Testis (tissue), 3 donors: ENCODE measurements around the gene APPBP2. TPM values are rescaled to one million over a fixed set of nuclear protein-coding genes. Genes with fewer than 3 reads are reported as not detected.
A peak's percentile ranks its signal among the peaks of the same experiment; 100 is the strongest.

Experiments
- DNase-seq: peaks from one replicate; pipeline ENCODE4 v3.0.0-alpha.2; 2019
- H3K27ac ChIP-seq, 2 donors: fragments of 200-600 bp; sonication (generic); one replicate each; pipeline ENCODE4 v1.5.1; 2019
- H3K27me3 ChIP-seq: fragments of 200-600 bp; sonication (generic); one replicate; pipeline ENCODE4 v1.5.1; 2019
- H3K36me3 ChIP-seq: fragments of 200-600 bp; sonication (generic); one replicate; pipeline ENCODE4 v1.5.1; 2017; ENCODE audit warnings: low read depth; ENCODE audit errors: missing control alignments
- H3K4me1 ChIP-seq: fragments of 200-600 bp; sonication (generic); one replicate; pipeline ENCODE4 v1.5.1; 2019
- H3K4me3 ChIP-seq, 2 donors: fragments of 200-600 bp; sonication (generic); one replicate each; pipeline ENCODE4 v1.5.1; 2017 to 2019
- H3K9me3 ChIP-seq: fragments of 200-600 bp; sonication (generic); one replicate; pipeline ENCODE4 v1.5.1; 2017
- CTCF ChIP-seq, 3 experiments: fragments of 450-650 bp in 2 of 3; fragments of 200-600 bp in 1 of 3; sonication (generic) in 1 of 3; IDR thresholded peaks; one replicate each; pipeline ENCODE4 v1.5.1; 2016 to 2019; ENCODE audit warnings: antibody characterized with exemption in 3 of 3, mild to moderate bottlenecking in 2 of 3, moderate library complexity in 1 of 3
- POLR2A ChIP-seq: fragments of 450-650 bp; IDR thresholded peaks from one replicate; pipeline ENCODE4 v1.6.1; 2017; ENCODE audit warnings: antibody characterized with exemption, mild to moderate bottlenecking, moderate library complexity
- WGBS, 2 donors: methylation state at CpG; one replicate each; pipeline ENCODE4 v1.1.5; 2018; 5-methylcytosine and 5-hydroxymethylcytosine counted together
- intact Hi-C: fragments of 100-400 bp; cut with DNase I; formaldehyde crosslinking; loops from one replicate; pipeline ENCODE4 v1.15.1; 2023; ENCODE audit warnings: low total_unique reads
- polyA plus RNA-seq: library from polyadenylated mRNA; stranded (reverse); fragments of 350-450 nt; fragmentation: Illumina TruSeq; extraction: RNeasy Lipid Tissue Mini Kit (QIAGEN cat#74804); gene quantifications from one replicate; pipeline ENCODE4 v1.2.3, GENCODE V29; 2014; ENCODE audit warnings: low read depth, low replicate concordance; ENCODE audit not compliant: insufficient read depth
- total RNA-seq, 2 donors: library from RNA; depleted of rRNA; stranded (reverse); fragments of >200 nt; gene quantifications; one replicate each; pipeline ENCODE4 v1.2.3, GENCODE V29; 2016

The APPBP2 gene
- total and polyA plus RNA-seq, 3 donors from 2014 or later: 58.2 to 98.4 (median 58.9) TPM

DNA sequence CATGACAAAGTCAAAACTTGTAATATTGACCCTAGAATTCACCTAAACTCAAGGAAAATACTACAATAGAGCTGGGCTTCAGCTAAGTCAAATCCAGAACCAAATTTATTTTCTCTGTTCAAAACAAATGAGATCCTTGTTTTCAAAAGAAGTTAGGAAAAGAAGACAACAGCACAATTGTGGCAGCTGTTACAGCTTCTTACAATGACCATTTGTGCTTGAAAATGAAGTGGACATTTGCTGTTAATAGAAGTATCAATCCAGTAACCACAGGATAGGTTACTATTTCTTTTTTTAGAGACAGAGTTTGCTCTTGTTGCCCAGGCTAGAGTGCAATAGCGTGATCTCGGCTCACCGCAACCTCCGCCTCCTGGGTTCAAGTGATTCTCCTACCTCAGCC is 44.4 kb downstream of the APPBP2 start:
- H3K36me3 ChIP-seq: no peaks in the 10 kb centered on the region
- no peaks in the 10 kb centered on the region for H3K27me3 ChIP-seq
- H3K4me1 ChIP-seq: no peaks in the 10 kb centered on the region
- no peak for DNase-seq
- intact Hi-C loops: no loop called here
- no peak overlapping the region for H3K4me3 ChIP-seq
- TF ChIP-seq CTCF (IDR thresholded peaks at IDR 0.05) (no peak), POLR2A (no peak)
- WGBS, 2 donors: 63 to 74% methylated on average over 4 of the region's 4 CpGs
- peak overlapping the region; percentile 15 to 38 for H3K27ac ChIP-seq
- no peaks in the 10 kb centered on the region for H3K9me3 ChIP-seq

DNA sequence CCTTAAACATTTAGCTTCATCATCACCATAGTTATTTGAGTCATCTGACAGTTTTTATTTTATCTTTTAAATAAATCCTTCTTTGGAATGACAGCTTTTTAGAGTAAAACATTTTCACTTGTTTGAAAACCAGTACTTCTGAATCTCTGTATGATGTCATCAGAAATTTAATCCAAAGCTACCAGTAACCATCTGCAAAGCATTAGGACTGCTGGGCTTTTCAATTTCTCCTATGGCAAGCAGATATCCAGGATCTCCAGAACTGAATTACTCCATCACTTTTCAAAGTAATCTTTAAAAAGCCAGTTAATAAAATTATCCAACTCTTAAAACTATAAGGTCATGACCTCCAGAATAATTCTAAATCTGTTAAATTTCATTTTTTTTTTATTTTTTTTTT is 52.3 kb downstream of the APPBP2 start:
- no peaks in the 10 kb centered on the region for H3K36me3 ChIP-seq
- no peaks in the 10 kb centered on the region for H3K9me3 ChIP-seq
- H3K27ac ChIP-seq: no peak overlapping the region
- TF ChIP-seq POLR2A: no peak
- no peak for TF ChIP-seq CTCF (IDR thresholded peaks at IDR 0.05)
- DNase-seq: no peak
- no peak overlapping the region for H3K4me3 ChIP-seq
- no peaks in the 10 kb centered on the region for H3K27me3 ChIP-seq
- intact Hi-C loops: no loop called here
- H3K4me1 ChIP-seq: peaks cover 19% of the 10 kb centered on the region

- WGBS, 2 donors: 95 to 100% methylated on average over 1 of the region's 1 CpG
These were observed 53.6 kb downstream of the APPBP2 start for GRCh38 chr17:60472449-60472848.

DNA sequence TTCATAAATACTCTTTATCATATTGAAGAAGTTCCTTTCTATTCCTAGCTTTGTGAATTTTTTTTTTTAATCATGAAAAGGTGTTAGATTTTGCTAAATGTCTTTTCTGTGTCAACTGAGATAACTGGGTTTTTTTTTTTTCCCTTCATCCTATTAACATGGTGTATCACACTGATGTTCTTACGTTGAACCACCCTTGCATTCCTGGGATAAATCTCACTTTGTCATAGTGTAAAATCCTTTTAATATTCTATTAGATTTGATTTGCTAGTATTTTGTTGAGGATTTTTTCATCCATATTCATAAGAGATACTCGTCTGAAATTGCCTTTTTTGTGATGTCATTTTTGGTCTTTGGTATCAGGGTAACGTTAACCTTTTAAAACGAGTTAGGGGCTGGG is 54.6 kb downstream of the APPBP2 start:
- H3K4me1 ChIP-seq: peaks cover 26% of the 10 kb centered on the region
- no peaks in the 10 kb centered on the region for H3K36me3 ChIP-seq
- TF ChIP-seq POLR2A (no peak), CTCF (IDR thresholded peaks at IDR 0.05) (no peak)
- H3K27me3 ChIP-seq: no peaks in the 10 kb centered on the region
- 90 to 96% methylated on average over 4 of the region's 4 CpGs for WGBS, 2 donors
- DNase-seq: no peak
- intact Hi-C loops: no loop called here
- no peaks in the 10 kb centered on the region for H3K9me3 ChIP-seq
- no peak overlapping the region for H3K4me3 ChIP-seq
- no peak overlapping the region for H3K27ac ChIP-seq

More at GRCh38 chr17:60472449-60472848, 53.6 kb downstream of the APPBP2 start:
- Histone ChIP-seq H3K9me3 (no peaks in the 10 kb centered on the region), H3K27me3 (no peaks in the 10 kb centered on the region), H3K27ac (peak overlapping the region in 1 of 2 donors; percentile 20), H3K4me3 (no peak overlapping the region), H3K4me1 (peaks cover 26% of the 10 kb centered on the region), H3K36me3 (no peaks in the 10 kb centered on the region)
- no peak for TF ChIP-seq CTCF (IDR thresholded peaks at IDR 0.05)
- TF ChIP-seq POLR2A: no peak
- no peak for DNase-seq
- intact Hi-C loops: no loop called here

DNA sequence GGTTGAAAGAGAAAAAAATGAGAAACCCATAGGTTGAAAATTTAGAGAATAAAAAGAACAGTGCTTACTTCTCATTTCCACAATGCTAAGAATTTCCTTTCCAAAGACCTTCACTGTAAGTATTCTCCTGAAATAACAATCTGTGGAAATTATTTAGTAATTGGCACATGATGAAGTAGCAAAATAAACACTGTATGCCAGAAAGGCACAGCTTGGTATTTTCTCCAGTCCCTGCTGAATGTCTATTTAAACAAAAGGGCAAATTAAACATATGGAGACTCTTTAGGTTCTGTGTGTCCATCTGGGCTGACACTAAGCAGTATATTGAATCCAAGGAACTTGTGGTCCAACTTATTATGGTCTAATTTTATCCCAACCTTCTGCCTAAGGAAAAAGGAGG is 57.7 kb downstream of the APPBP2 start:
- TF ChIP-seq CTCF (IDR thresholded peaks at IDR 0.05): no peak
- TF ChIP-seq POLR2A: no peak

More for the DNA sequence above, 57.7 kb downstream of the APPBP2 start:
- H3K4me3 ChIP-seq: no peak overlapping the region
- H3K9me3 ChIP-seq: no peaks in the 10 kb centered on the region
- no peaks in the 10 kb centered on the region for H3K27me3 ChIP-seq
- no peak for DNase-seq
- peak overlapping the region in 1 of 2 donors; percentile 62 for H3K27ac ChIP-seq
- intact Hi-C loops: no loop called here
- H3K36me3 ChIP-seq: no peaks in the 10 kb centered on the region
- peaks cover 23% of the 10 kb centered on the region for H3K4me1 ChIP-seq
